Limb (tissue), 2 donors: ENCODE results near the gene SNIP1.
"Not testable (repeated sequence)": the region's sequence is repeated elsewhere in the genome, so short reads cannot be mapped to it uniquely, and the experiment has no call there.

ENCODE experiments used
- DNase-seq, 2 donors: peaks; one replicate each; pipeline ENCODE4 v3.0.0-alpha.2; 2016; ENCODE audit errors: extremely low spot score in 2 of 2

Gene SNIP1

GRCh38 chr1:37513795-37514349, 40.2 kb downstream of the SNIP1 start:
- peak in 1 of 2 donors; percentile 54 for DNase-seq

DNA sequence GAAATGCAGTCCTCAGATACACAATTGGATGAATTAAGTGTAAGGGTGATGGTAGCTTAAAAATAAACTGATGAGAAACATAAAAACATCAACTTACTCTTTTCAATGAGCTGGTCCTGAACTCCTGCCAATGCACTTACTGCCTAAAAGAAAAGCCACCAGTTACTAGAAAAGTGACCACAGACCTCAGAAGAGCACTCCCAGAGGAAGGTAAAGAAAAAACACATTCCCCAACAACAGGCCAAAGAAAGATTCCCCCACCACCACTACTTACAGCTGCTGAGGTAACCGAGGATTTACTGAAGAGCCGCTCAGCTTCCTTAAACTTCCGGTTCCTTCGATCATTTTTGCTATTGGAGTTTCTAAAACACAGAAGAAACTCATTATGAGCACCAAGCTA, 44.9 kb downstream of the SNIP1 start:
- DNase-seq, result no peak

- DNase-seq, result no peak
These were observed 47.4 kb downstream of the SNIP1 start for GRCh38 chr1:37506740-37507139.

DNA sequence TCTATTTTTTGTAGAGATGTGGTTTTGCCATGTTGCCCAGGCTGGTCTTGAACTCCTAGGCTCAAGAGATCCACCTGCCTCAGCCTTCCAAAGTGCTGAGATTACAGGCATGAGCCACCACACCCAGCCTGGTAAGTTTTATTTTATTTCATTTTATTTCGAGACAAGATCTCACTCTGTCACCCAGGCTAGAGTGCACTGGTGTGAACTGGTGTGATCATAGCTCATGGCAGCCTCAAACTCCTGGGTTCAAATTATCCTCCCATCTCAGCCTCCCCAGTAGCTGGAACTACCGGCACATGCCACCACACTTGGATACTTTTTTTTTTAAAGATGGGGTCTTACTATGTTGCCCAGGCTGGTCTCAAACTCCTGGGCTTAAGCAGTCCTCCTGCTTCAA, 51.3 kb downstream of the SNIP1 start:
- DNase-seq, result not testable (repeated sequence)

- no peak for DNase-seq
These were observed 52.0 kb downstream of the SNIP1 start for GRCh38 chr1:37502104-37502503.

DNA sequence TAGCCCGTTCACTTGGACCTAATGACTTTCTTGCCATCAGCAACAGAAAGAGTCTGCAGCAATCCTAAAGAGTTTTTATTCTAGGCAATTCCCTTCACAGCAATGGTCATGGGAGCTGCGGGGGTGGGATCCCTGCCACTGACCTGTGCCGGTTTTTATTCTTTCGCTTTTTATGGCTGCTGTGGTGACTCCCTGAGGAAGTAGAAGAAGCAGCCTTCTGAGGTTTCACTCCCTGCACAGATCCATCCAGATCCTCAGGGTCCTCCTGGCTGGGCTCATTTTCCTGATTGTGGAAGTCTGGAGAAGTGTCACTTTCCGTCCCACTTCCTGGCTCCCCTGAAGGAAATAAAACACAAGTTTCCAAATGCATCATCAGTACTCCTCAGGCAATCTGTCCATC, 52.4 kb downstream of the SNIP1 start:
- DNase-seq, result no peak

GRCh38 chr1:37498872-37499617, 55.0 kb downstream of the SNIP1 start:
- DNase-seq, result no peak

DNA sequence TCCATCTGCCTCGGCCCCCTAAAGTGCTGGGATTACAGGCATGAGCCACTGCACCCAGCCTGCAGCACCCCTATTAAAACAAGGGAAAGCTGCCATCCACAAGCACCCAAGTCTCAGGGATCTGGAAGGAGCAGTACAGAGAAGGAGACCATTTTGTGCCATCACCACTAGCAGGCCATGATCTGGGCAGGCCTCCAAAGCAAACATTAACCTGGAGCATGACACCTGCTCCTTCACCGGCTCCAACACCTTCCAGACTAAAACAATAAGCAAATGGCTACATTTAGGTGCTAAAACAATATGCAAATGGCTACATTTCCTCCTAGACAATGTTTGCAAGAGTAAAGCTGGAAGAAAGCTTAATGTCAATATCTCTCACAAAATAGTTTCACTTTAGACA, 56.3 kb downstream of the SNIP1 start:
- DNase-seq, result no peak

DNA sequence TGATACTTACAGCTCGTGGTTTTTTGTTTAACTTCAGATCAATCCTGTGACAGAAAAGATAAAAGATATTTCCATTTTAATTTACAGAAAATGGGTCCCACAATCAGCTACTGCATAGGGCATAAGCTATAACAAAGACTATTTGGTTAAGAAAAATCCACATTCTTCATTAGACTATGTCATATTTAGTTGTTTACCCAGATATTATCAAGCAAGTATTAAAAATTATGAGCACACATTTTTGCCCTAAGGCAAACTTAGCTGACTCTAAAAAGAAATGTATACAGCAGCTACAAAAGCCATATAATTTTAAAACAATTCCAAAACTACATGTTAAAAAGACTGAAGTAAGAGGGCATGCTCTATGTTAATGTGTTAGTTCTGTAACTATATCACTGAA, 58.2 kb downstream of the SNIP1 start:
- DNase-seq, result no peak

DNA sequence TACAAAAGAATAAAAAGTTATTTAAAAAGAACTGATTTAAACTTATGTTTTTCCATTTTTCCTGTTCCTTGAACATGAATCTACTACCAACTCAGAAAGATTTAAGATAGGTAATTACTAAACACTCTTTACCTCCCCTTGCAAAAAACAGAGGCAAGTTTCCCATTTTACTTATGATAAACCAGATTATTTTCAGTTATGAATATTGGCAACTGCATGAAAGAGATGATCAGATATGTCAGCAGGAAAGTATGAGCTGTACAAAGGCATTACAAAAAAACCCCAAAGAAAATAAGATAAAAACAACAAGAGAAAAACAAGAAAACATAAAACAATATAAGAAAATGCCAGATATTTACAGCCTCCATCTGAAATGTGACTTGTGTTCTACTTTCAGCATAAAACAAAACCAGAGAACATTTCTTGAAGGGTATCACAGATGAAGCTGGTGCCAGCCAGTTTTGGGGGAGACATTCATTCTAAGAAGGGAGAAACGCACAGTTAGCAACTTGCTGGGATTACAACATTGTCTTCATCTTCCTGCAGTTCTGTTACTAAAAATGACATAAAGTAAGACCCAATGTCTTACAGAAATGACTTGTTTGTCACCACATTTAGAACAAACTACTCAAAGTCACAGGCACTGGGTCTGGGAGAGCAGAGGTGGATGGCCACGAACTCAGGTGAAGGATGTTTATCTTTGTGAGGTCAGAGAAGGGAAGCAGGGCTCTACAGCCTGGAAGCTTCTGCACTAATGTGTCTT, 60.6 kb downstream of the SNIP1 start:
- DNase-seq, result no peak

- no peak for DNase-seq
These were observed 66.5 kb downstream of the SNIP1 start for GRCh38 chr1:37487619-37487984.

- peak; percentile 43 to 88 for DNase-seq
These were observed 67.1 kb downstream of the SNIP1 start for GRCh38 chr1:37486680-37487618.

GRCh38 chr1:37485902-37486679, 68.0 kb downstream of the SNIP1 start:
- DNase-seq, result no peak
